HCT116 (cell line): ENCODE results near the gene COL20A1. TPM values are rescaled to one million over a fixed set of nuclear protein-coding genes. Genes with fewer than 3 reads are reported as not detected.
"Not testable (repeated sequence)": the region's sequence is repeated elsewhere in the genome, so short reads cannot be mapped to it uniquely, and the experiment has no call there.

ENCODE experiments used
- ATAC-seq: fragments of 200-7000 bp; cut with Tn5 transposase; 2 replicates; pipeline ENCODE4 v1.9.1; 2020; ENCODE audit warnings: mild to moderate bottlenecking, moderate library complexity
- BruUV-seq: library from RNA; stranded (reverse); fragments of 400-500 nt; replicated peaks from 2 replicates; lab custom pipeline; 2021; lab: Mats Ljungman, UMichigan
- CTCF ChIA-PET: fragments of 300-600 bp; sonication (Branson Sonifier 250); formaldehyde crosslinking; loops from one replicate; lab custom pipeline; 2021; ENCODE audit warnings: antibody characterized with exemption; lab: Charles Lee
- POLR2A ChIA-PET: fragments of 300-600, 350-600 bp; sonication (Branson Sonifier 250); formaldehyde crosslinking; loops from one replicate; lab custom pipeline; 2021; ENCODE audit warnings: antibody characterized with exemption; lab: Charles Lee
- RAD21 ChIA-PET, 2 experiments: fragments of 300-600 bp; sonication (Branson Sonifier 250); formaldehyde crosslinking; loops; one replicate each; lab custom pipeline; 2023; ENCODE audit warnings: low total read pairs in 2 of 2; ENCODE audit not compliant: uncharacterized antibody in 2 of 2, unreplicated experiment in 2 of 2, low non-redundant PET in 1 of 2; lab: Charles Lee
- DNase-seq: peaks from one replicate; pipeline ENCODE4 v3.0.0-alpha.2; 2010; ENCODE audit warnings: low read depth, low spot score
- H2AFZ ChIP-seq: fragments of 200-600 bp; shearing (Covaris generic), sonication (generic); 2 replicates; pipeline ENCODE4 v1.6.1; 2017; ENCODE audit warnings: low read depth, mixed run types, mixed read lengths, antibody characterized with exemption, low read length; ENCODE audit not compliant: poor library complexity, severe bottlenecking
- H3K27ac ChIP-seq: 2 replicates; pipeline ENCODE4 v1.5.1; 2012; ENCODE audit warnings: low read depth, low read length
- H3K27me3 ChIP-seq: fragments of 200-600 bp; sonication (generic); 2 replicates; pipeline ENCODE4 v1.6.1; 2016; ENCODE audit warnings: mixed run types, low read length, mixed read lengths; ENCODE audit not compliant: insufficient read depth
- H3K36me3 ChIP-seq, 2 experiments: fragments of 200-500 bp in 1 of 2; fragments of 200-600 bp in 1 of 2; sonication (Bioruptor generic) in 1 of 2; sonication (generic) in 1 of 2; 2 replicates each; pipeline versions ENCODE4 v1.5.1 to v1.6.1; 2014 to 2016; ENCODE audit warnings: low read length in 2 of 2, inconsistent platforms in 1 of 2, mixed read lengths in 1 of 2, mixed run types in 1 of 2; ENCODE audit not compliant: insufficient read depth in 2 of 2, control insufficient read depth in 1 of 2
- H3K4me1 ChIP-seq, 2 experiments: fragments of 200-600 bp in 1 of 2; sonication (generic) in 1 of 2; 2 replicates each; pipeline versions ENCODE4 v1.5.1 to v1.6.1; 2012 to 2017; ENCODE audit warnings: low read length in 2 of 2, inconsistent platforms in 1 of 2, mild to moderate bottlenecking in 1 of 2, mixed read lengths in 1 of 2, mixed run types in 1 of 2, moderate library complexity in 1 of 2; ENCODE audit not compliant: insufficient read depth in 2 of 2, control insufficient read depth in 1 of 2
- H3K4me2 ChIP-seq: fragments of 200-600 bp; sonication (generic); 2 replicates; pipeline ENCODE4 v1.6.1; 2017; ENCODE audit warnings: mixed run types, low read length, mixed read lengths
- H3K4me3 ChIP-seq, 2 experiments: fragments of 200-600 bp in 1 of 2; sonication (generic) in 1 of 2; replicated peaks in 1 of 2; 2 replicates each; pipeline ENCODE4 v1.5.1; 2011 to 2016; ENCODE audit warnings: low read length in 2 of 2, control low read depth in 1 of 2, low read depth in 1 of 2, mild to moderate bottlenecking in 1 of 2, mixed read lengths in 1 of 2, mixed run types in 1 of 2
- H3K79me2 ChIP-seq: fragments of 200-600 bp; sonication (generic); 2 replicates; pipeline ENCODE4 v1.6.1; 2017; ENCODE audit warnings: mild to moderate bottlenecking, mixed run types, low read length, moderate library complexity, mixed read lengths; ENCODE audit not compliant: insufficient read depth
- H3K9ac ChIP-seq: fragments of 200-600 bp; sonication (generic); 2 replicates; pipeline ENCODE4 v1.6.1; 2016; ENCODE audit warnings: low read length, mixed read lengths
- H3K9me2 ChIP-seq: fragments of 200-600 bp; sonication (generic), shearing (Covaris generic); 2 replicates; pipeline ENCODE4 v1.6.1; 2017; ENCODE audit warnings: mixed run types, mild to moderate bottlenecking, moderate library complexity; ENCODE audit not compliant: insufficient read depth
- H3K9me3 ChIP-seq, 2 experiments: fragments of 200-500 bp in 1 of 2; fragments of 200-600 bp in 1 of 2; sonication (Bioruptor generic) in 1 of 2; sonication (generic) in 1 of 2; 2 replicates each; pipeline ENCODE4 v1.6.1; 2014 to 2017; ENCODE audit warnings: low read length in 2 of 2, mixed read lengths in 2 of 2, inconsistent platforms in 1 of 2, low read depth in 1 of 2, mild to moderate bottlenecking in 1 of 2, mixed run types in 1 of 2, moderate library complexity in 1 of 2; ENCODE audit not compliant: control insufficient read depth in 1 of 2, insufficient read depth in 1 of 2
- H4K20me1 ChIP-seq: fragments of 200-600 bp; sonication (generic), shearing (Covaris generic); 2 replicates; pipeline ENCODE4 v1.6.1; 2017; ENCODE audit warnings: mixed run types, mild to moderate bottlenecking, moderate library complexity; ENCODE audit not compliant: insufficient read depth
- CTCF ChIP-seq, 3 experiments: fragments of 200-600 bp in 1 of 3; sonication (generic) in 1 of 3; IDR thresholded peaks in 2 of 3; conservative IDR thresholded peaks in 1 of 3; 2 replicates each; pipeline ENCODE4 v1.5.1; 2012 to 2017; ENCODE audit warnings: low read depth in 2 of 3, low read length in 2 of 3, antibody characterized with exemption in 1 of 3, borderline replicate concordance in 1 of 3, control low read depth in 1 of 3, mild to moderate bottlenecking in 1 of 3, mixed read lengths in 1 of 3, mixed run types in 1 of 3, moderate library complexity in 1 of 3; ENCODE audit not compliant: insufficient read depth in 1 of 3
- ELF1 ChIP-seq: IDR thresholded peaks from 2 replicates; pipeline ENCODE4 v1.6.1; 2012; ENCODE audit warnings: low read depth, borderline replicate concordance
- EZH2phosphoT487 ChIP-seq: fragments of 200-600 bp; IDR thresholded peaks from 2 replicates; pipeline ENCODE4 v1.6.1; 2018; ENCODE audit warnings: antibody characterized with exemption, borderline replicate concordance
- FOSL1 ChIP-seq: IDR thresholded peaks from 2 replicates; pipeline ENCODE4 v1.6.1; 2012; ENCODE audit warnings: low read depth
- MAX ChIP-seq: IDR thresholded peaks from 2 replicates; pipeline ENCODE4 v1.6.1; 2012
- POLR2A ChIP-seq: IDR thresholded peaks from 2 replicates; pipeline ENCODE4 v1.7.0; 2011; ENCODE audit warnings: borderline replicate concordance; ENCODE audit not compliant: insufficient read depth, insufficient read length; ENCODE audit errors: extremely low read depth
- RAD21 ChIP-seq: IDR thresholded peaks from 2 replicates; pipeline ENCODE4 v1.6.1; 2012; ENCODE audit warnings: low read depth, mild to moderate bottlenecking
- REST ChIP-seq: IDR thresholded peaks from 2 replicates; pipeline ENCODE4 v1.6.1; 2012; ENCODE audit warnings: low read depth
- SIN3A ChIP-seq: IDR thresholded peaks from 2 replicates; pipeline ENCODE4 v1.6.1; 2012; ENCODE audit warnings: low read depth
- SP1 ChIP-seq: IDR thresholded peaks from 2 replicates; pipeline ENCODE4 v1.6.1; 2012; ENCODE audit warnings: low read depth
- SRF ChIP-seq: IDR thresholded peaks from 2 replicates; pipeline ENCODE4 v1.6.1; 2012; ENCODE audit warnings: low read depth
- ZFX ChIP-seq: fragments of 450-650 bp; IDR thresholded peaks from 2 replicates; pipeline ENCODE4 v1.6.1; 2017
- ZNF274 ChIP-seq: fragments of 200-500 bp; sonication (Bioruptor generic); IDR thresholded peaks from 2 replicates; pipeline ENCODE4 v1.6.1; 2014; ENCODE audit warnings: mild to moderate bottlenecking, low read depth, low read length, inconsistent platforms
- intact Hi-C: fragments of 100-400 bp; cut with micrococcal nuclease; formaldehyde crosslinking; loops from 2 replicates; pipeline ENCODE4 v1.10.0; 2022
- total RNA-seq: library from RNA; stranded (reverse); gene quantifications from one replicate; pipeline ENCODE4 v1.2.1, GENCODE V29; 2021; ENCODE audit not compliant: unreplicated experiment
- TF ChIP-seq, protein P1 (sequence below): IDR thresholded peaks from 2 replicates; pipeline ENCODE4 v1.6.1; 2012

COL20A1 gene
- total RNA-seq, 1 experiment from 2014 or later: 0.34 TPM

- no peak for TF ChIP-seq REST
- no peak for TF ChIP-seq MAX
- no peak for TF ChIP-seq ZFX
- no peak for TF ChIP-seq ELF1
- TF ChIP-seq RAD21: no peak
- no peak for TF ChIP-seq EZH2phosphoT487
- TF ChIP-seq, protein P1, sequence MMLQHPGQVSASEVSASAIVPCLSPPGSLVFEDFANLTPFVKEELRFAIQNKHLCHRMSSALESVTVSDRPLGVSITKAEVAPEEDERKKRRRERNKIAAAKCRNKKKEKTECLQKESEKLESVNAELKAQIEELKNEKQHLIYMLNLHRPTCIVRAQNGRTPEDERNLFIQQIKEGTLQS: no peak
- no peak for TF ChIP-seq SIN3A
- TF ChIP-seq FOSL1: no peak
- TF ChIP-seq POLR2A: no peak
- no peak for TF ChIP-seq ZNF274
- no peak for TF ChIP-seq SP1
- no peak for TF ChIP-seq SRF
Observed at GRCh38 chr20:63249891-63250290, 43.1 kb upstream of the COL20A1 start (continued).

GRCh38 chr20:63251350-63251749 lies 41.6 kb upstream of the COL20A1 start:
- H3K36me3 ChIP-seq, BruUV-seq, H4K20me1 ChIP-seq, POLR2A ChIA-PET, H3K9me3 ChIP-seq, ATAC-seq, H3K9me2 ChIP-seq, H2AFZ ChIP-seq, H3K4me3 ChIP-seq, H3K27me3 ChIP-seq, DNase-seq, H3K4me1 ChIP-seq, H3K27ac ChIP-seq, H3K79me2 ChIP-seq, H3K4me2 ChIP-seq, H3K9ac ChIP-seq: not testable (repeated sequence)
- TF ChIP-seq RAD21 (peak; percentile 74), CTCF (IDR thresholded peaks at IDR 0.05 in 2 of 3, conservative IDR thresholded peaks at IDR 0.05 in 1 of 3; ENCODE audit: borderline replicate concordance in 1 of 3, insufficient read depth in 1 of 3, low read depth in 2 of 3, low read length in 2 of 3) (peak; percentile 46 to 70 (median 47); a peak in 5 of 6 replicates)
- ChIA-PET CTCF (interaction anchor here (1.3 to 2.5 kb wide), 2 partner anchors 17 to 28 kb away, joined by 4 to 23 read pairs; no protein-coding TSS in a partner anchor), RAD21 (interaction anchor here (1.5 to 1.9 kb wide), 2 partner anchors 28 kb away, joined by 7 read pairs; no protein-coding TSS in a partner anchor)
- intact Hi-C loops: loop anchor here (1.0 kb wide), 1 partner anchor 28 kb away; no protein-coding TSS in a partner anchor
